Caco-2 (cell line): ENCODE results near the gene TACC2. TPM values are rescaled to one million over a fixed set of nuclear protein-coding genes. Genes with fewer than 3 reads are reported as not detected.
"Not testable (repeated sequence)": the region's sequence is repeated elsewhere in the genome, so short reads cannot be mapped to it uniquely, and the experiment has no call there.

ENCODE experiments used
- BruUV-seq: library from RNA; stranded (reverse); fragments of 400-500 nt; replicated peaks from 2 replicates; lab custom pipeline; 2021; lab: Mats Ljungman, UMichigan
- CTCF ChIA-PET: fragments of 300-600 bp; sonication (Branson Sonifier 250); formaldehyde crosslinking; loops from one replicate; lab custom pipeline; 2022; ENCODE audit warnings: antibody characterized with exemption; lab: Charles Lee
- POLR2A ChIA-PET: fragments of 300-600 bp; sonication (Branson Sonifier 250); formaldehyde crosslinking; loops from one replicate; lab custom pipeline; 2022; ENCODE audit warnings: antibody characterized with exemption; lab: Charles Lee
- DNase-seq, 2 experiments: peaks; one replicate each; pipeline versions ENCODE4 v3.0.0 to v3.0.0-alpha.2; 2020 to 2022
- H3K27me3 ChIP-seq: replicated peaks from 2 replicates; pipeline ENCODE4 v1.6.0; 2011; ENCODE audit warnings: low read length; ENCODE audit not compliant: control insufficient read depth, insufficient read depth
- H3K36me3 ChIP-seq: 2 replicates; pipeline ENCODE4 v1.5.1; 2011; ENCODE audit warnings: low read length; ENCODE audit not compliant: control insufficient read depth, insufficient read depth
- H3K4me1 ChIP-seq: fragments of 250-450 bp; sonication (Bioruptor Pico); 2 replicates; pipeline ENCODE4 v1.5.1; 2020; ENCODE audit warnings: mild to moderate bottlenecking
- H3K4me3 ChIP-seq: 2 replicates; pipeline ENCODE4 v1.5.1; 2011; ENCODE audit warnings: low read depth, mild to moderate bottlenecking, control low read depth, low read length
- H3K9me3 ChIP-seq: fragments of 250-450 bp; sonication (Bioruptor Pico); 2 replicates; pipeline ENCODE4 v1.5.1; 2020; ENCODE audit warnings: mild to moderate bottlenecking, moderate library complexity
- H3K27ac Mint-ChIP-seq: one replicate; pipeline ENCODE4 v1.8.0; 2022; ENCODE audit warnings: mixed read lengths; ENCODE audit not compliant: unreplicated experiment
- H3K27me3 Mint-ChIP-seq: one replicate; pipeline ENCODE4 v1.8.0; 2022; ENCODE audit warnings: mixed read lengths; ENCODE audit not compliant: insufficient read depth, unreplicated experiment
- H3K36me3 Mint-ChIP-seq: one replicate; pipeline ENCODE4 v1.8.0; 2022; ENCODE audit warnings: mild to moderate bottlenecking, mixed read lengths; ENCODE audit not compliant: insufficient read depth, unreplicated experiment
- H3K4me1 Mint-ChIP-seq: one replicate; pipeline ENCODE4 v1.8.0; 2022; ENCODE audit warnings: low read depth, mixed read lengths; ENCODE audit not compliant: unreplicated experiment
- H3K4me3 Mint-ChIP-seq: one replicate; pipeline ENCODE4 v1.8.0; 2022; ENCODE audit warnings: mild to moderate bottlenecking, moderate library complexity, mixed read lengths; ENCODE audit not compliant: unreplicated experiment
- H3K9me3 Mint-ChIP-seq: one replicate; pipeline ENCODE4 v1.8.0; 2022; ENCODE audit warnings: mixed read lengths; ENCODE audit not compliant: unreplicated experiment
- intact Hi-C: fragments of 100-400 bp; cut with micrococcal nuclease; formaldehyde crosslinking; loops from one replicate; pipeline ENCODE4 v1.10.0; 2022; ENCODE audit not compliant: unreplicated experiment
- total RNA-seq: library from RNA; stranded (reverse); gene quantifications from 2 replicates; pipeline ENCODE4 v1.2.3, GENCODE V29; 2022
- TF ChIP-seq, protein P1 (sequence below), 2 experiments: fragments of 200-600 bp in 1 of 2; IDR thresholded peaks; 1 replicate in 1 of 2; 2 replicates in 1 of 2; pipeline versions ENCODE4 v1.5.1 to v1.8.0; 2011 to 2022; ENCODE audit warnings: antibody characterized with exemption in 1 of 2, control low read depth in 1 of 2, inconsistent platforms in 1 of 2, low read depth in 1 of 2, low read length in 1 of 2, mild to moderate bottlenecking in 1 of 2, moderate library complexity in 1 of 2; ENCODE audit not compliant: insufficient read depth in 1 of 2, severe bottlenecking in 1 of 2, unreplicated experiment in 1 of 2

Gene TACC2
- total RNA-seq, 1 experiment from 2014 or later = 117 TPM

DNA sequence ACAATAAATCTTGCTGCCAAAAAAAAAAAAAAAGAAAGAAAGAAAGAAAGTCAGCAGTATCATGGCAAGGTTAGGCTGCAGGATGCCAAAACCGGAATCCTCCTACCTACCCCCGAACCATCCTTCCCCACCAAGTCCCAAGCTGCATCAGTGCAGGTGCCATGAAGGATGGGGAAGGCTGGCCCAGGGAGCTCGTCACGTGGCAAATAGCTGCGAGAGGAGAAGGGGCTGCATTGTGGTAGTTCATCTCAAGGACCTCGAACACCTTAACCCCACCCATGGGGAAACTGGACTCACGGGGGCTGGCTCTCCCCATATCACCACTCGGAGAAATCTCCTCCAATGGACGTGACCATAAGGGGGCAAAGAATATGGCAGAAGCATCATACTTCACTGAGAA is 86.2 kb downstream of the TACC2 start:
- intact Hi-C loops = no loop called here
- Histone ChIP-seq H3K9me3 (no peaks in the 10 kb centered on the region), H3K4me1 (no peaks in the 10 kb centered on the region), H3K27me3 (no peaks in the 10 kb centered on the region; the same call in 1 of the 2 replicates), H3K4me3 (no peak overlapping the region), H3K36me3 (no peaks in the 10 kb centered on the region)
- no peaks in the 10 kb centered on the region for H3K27me3 Mint-ChIP-seq
- TF ChIP-seq, protein P1, sequence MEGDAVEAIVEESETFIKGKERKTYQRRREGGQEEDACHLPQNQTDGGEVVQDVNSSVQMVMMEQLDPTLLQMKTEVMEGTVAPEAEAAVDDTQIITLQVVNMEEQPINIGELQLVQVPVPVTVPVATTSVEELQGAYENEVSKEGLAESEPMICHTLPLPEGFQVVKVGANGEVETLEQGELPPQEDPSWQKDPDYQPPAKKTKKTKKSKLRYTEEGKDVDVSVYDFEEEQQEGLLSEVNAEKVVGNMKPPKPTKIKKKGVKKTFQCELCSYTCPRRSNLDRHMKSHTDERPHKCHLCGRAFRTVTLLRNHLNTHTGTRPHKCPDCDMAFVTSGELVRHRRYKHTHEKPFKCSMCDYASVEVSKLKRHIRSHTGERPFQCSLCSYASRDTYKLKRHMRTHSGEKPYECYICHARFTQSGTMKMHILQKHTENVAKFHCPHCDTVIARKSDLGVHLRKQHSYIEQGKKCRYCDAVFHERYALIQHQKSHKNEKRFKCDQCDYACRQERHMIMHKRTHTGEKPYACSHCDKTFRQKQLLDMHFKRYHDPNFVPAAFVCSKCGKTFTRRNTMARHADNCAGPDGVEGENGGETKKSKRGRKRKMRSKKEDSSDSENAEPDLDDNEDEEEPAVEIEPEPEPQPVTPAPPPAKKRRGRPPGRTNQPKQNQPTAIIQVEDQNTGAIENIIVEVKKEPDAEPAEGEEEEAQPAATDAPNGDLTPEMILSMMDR (IDR thresholded peaks at IDR 0.05; ENCODE audit: insufficient read depth in 1 of 2, low read depth in 1 of 2, low read length in 1 of 2, severe bottlenecking in 1 of 2, unreplicated experiment in 1 of 2) = no peak
- BruUV-seq = no TSS peak
- no peaks in the 10 kb centered on the region for H3K4me1 Mint-ChIP-seq
- ChIA-PET POLR2A (no interaction called here), CTCF (no interaction called here)
- no peak overlapping the region for H3K4me3 Mint-ChIP-seq
- no peaks in the 10 kb centered on the region for H3K9me3 Mint-ChIP-seq
- H3K27ac Mint-ChIP-seq = no peak overlapping the region
- DNase-seq = no peak
- H3K36me3 Mint-ChIP-seq = no peaks in the 10 kb centered on the region

DNA sequence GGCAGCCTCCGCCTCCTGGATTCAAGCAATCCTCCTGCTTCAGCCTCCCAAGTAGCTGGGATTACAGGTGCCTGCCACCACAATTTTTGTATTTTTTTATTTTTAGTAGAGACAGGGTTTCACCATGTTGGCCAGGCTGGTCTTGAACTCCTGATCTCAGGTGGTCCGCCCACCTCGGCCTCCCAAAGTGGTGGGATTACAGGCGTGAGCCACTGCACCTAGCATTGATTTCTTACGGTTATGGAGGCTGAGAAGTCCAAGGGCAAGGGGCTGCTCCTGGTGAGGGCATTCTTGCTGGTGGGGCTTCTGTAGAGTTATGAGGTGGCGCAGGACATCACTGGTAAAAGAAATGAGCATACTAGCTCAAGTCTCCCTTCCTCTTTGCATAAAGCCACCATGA is 86.9 kb downstream of the TACC2 start:
- CTCF ChIA-PET, POLR2A ChIA-PET: not testable (repeated sequence)

DNA sequence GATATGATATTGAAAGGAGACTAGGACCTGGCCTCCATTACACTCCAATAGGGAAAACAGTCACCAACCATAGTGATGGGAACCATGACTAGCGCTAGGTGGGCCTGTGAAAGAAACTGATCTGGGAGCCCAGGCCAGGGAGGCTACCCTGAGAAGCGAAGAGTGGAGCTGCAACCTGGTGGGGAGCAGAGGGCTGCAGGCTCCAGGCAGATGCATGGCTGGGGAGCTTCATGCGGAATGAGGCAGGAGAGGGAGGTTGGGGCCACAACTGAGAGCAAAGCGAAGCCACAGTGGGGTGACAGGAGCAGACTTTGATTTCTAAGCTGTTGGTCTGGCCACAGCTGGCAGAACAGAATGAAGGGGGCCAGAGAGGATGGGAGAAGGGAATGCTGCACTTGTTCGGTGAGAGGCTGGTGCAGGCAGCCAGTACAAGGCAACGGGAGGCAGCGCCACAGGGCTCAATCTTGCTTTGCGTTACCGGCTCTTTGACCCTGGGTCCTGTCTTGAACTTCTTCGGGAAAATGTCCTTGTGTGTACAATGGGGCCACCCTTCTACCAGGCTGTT is 88.4 kb downstream of the TACC2 start:
- no peaks in the 10 kb centered on the region for H3K36me3 ChIP-seq

More for the DNA sequence above, 86.9 kb downstream of the TACC2 start:
- H3K4me1 ChIP-seq, H3K4me3 Mint-ChIP-seq, H3K36me3 ChIP-seq, H3K27me3 ChIP-seq, H3K36me3 Mint-ChIP-seq, intact Hi-C loops, H3K27ac Mint-ChIP-seq, H3K9me3 Mint-ChIP-seq, H3K4me1 Mint-ChIP-seq, BruUV-seq, H3K9me3 ChIP-seq, H3K27me3 Mint-ChIP-seq, H3K4me3 ChIP-seq, DNase-seq: not testable (repeated sequence)

More for the DNA sequence above, 88.4 kb downstream of the TACC2 start:
- DNase-seq = no peak
- intact Hi-C loops = no loop called here
- Histone ChIP-seq H3K27me3 (no peaks in the 10 kb centered on the region), H3K4me1 (no peaks in the 10 kb centered on the region), H3K9me3 (no peaks in the 10 kb centered on the region), H3K4me3 (no peak overlapping the region)
- ChIA-PET CTCF (no interaction called here), POLR2A (no interaction called here)
- no TSS peak for BruUV-seq
- H3K9me3 Mint-ChIP-seq = no peaks in the 10 kb centered on the region
- no peaks in the 10 kb centered on the region for H3K36me3 Mint-ChIP-seq
- no peak overlapping the region for H3K27ac Mint-ChIP-seq
- H3K4me3 Mint-ChIP-seq = no peak overlapping the region
- H3K27me3 Mint-ChIP-seq = no peaks in the 10 kb centered on the region
- no peaks in the 10 kb centered on the region for H3K4me1 Mint-ChIP-seq
- TF ChIP-seq, protein P1 (IDR thresholded peaks at IDR 0.05; ENCODE audit: insufficient read depth in 1 of 2, low read depth in 1 of 2, low read length in 1 of 2, severe bottlenecking in 1 of 2, unreplicated experiment in 1 of 2) = no peak
